ENCODE measurements around the gene CFAP210. TPM values are rescaled to one million over a fixed set of nuclear protein-coding genes. Genes with fewer than 3 reads are reported as not detected.

CFAP210 gene, protein sequence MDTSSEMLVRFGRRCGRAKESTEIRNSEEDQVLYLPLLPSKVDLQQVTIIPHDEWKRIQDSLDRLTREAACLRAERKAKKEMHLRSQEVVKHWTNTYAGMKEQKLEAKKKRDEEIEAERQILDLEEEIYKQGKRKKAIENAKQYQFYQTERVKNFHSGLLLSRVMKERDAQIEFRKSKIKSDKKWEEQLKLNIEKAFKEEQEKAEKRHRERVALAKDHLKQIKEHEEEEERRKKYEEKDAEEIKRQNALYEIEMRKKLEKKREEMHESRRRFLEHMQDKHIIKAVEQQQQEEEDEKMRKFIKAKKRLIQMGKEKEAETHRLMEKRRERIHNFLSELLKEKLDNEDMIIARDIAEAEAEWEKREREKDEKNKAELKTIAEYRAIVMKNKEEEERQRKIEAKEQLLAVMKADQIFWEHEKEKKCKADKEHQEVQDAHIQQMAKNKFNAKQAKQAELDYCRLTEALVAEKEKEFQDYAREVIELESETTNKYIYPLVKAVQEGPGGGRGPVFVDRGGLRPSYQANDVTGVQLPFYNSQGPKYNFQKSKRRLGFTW
- total RNA-seq, result 0.40 TPM

GRCh38 chr2:169694113-169694893 lies at the start of gene CFAP210, which contains the start of gene PHOSPHO2:
Gene CFAP210 (minus strand): TSS chr2:169694405. CDS start chr2:169694327, 78 bp downstream.
Gene PHOSPHO2 (plus strand): TSS chr2:169694469. CDS start chr2:169700972, 6,503 bp downstream.
- intact Hi-C loops (cut with DNase I), result no loop called here
- ATAC-seq (peak; percentile 99), DNase-seq (ENCODE audit: low spot score) (peak; percentile 100)

- DNase-seq (ENCODE audit: low spot score), result no peak
- ATAC-seq, result no peak
- intact Hi-C loops (cut with DNase I), result no loop called here
Observed at GRCh38 chr2:169743549-169743948, 49.3 kb upstream of the CFAP210 start.

- intact Hi-C loops (cut with DNase I), result no loop called here
- ATAC-seq, result no peak
Observed at GRCh38 chr2:169739351-169739750, 45.1 kb upstream of the CFAP210 start.

GRCh38 chr2:169738566-169739229 lies 44.5 kb upstream of the CFAP210 start:
- ATAC-seq, result no peak
- intact Hi-C loops (cut with DNase I), result no loop called here
- DNase-seq (ENCODE audit: low spot score), result no peak

More at GRCh38 chr2:169739351-169739750, 45.1 kb upstream of the CFAP210 start:
- DNase-seq (ENCODE audit: low spot score), result no peak

DNA sequence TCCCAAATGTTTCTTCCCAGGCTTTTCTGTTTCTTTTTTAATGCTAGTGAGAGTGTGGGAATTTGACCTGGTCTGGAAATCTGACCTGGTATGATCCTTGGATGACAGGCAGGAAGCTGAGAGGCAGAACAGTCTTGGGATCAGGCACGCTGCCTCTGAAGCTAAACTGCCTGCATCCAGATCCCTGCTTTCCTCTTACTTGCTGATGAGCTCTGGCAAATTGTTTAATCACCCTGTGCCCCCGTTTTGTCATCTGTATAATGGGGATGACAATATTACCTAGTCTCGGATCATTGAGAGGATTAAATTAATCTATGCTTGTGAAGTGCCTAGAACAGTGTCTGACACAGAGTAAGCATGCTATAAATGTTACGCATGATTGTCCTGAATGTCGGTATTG lies 42.7 kb upstream of the CFAP210 start:
- intact Hi-C loops (cut with DNase I), result no loop called here
- DNase-seq (ENCODE audit: low spot score) (no peak), ATAC-seq (no peak)

- intact Hi-C loops (cut with DNase I), result no loop called here
- DNase-seq (ENCODE audit: low spot score) (no peak), ATAC-seq (no peak)
Observed at GRCh38 chr2:169735623-169736022, 41.4 kb upstream of the CFAP210 start.

GRCh38 chr2:169734169-169734847 lies 40.1 kb upstream of the CFAP210 start:
- peak; percentile 17 for ATAC-seq
- intact Hi-C loops (cut with DNase I), result no loop called here
- no peak for DNase-seq (ENCODE audit: low spot score)

- intact Hi-C loops (cut with DNase I), result no loop called here
Observed at GRCh38 chr2:169732583-169733358, 38.6 kb upstream of the CFAP210 start.

GRCh38 chr2:169732075-169732474 lies 37.9 kb upstream of the CFAP210 start:
- no peak for DNase-seq (ENCODE audit: low spot score)
- intact Hi-C loops (cut with DNase I), result no loop called here
- no peak for ATAC-seq

More at GRCh38 chr2:169732583-169733358, 38.6 kb upstream of the CFAP210 start:
- ATAC-seq (peak; percentile 22), DNase-seq (ENCODE audit: low spot score) (no peak)

DNA sequence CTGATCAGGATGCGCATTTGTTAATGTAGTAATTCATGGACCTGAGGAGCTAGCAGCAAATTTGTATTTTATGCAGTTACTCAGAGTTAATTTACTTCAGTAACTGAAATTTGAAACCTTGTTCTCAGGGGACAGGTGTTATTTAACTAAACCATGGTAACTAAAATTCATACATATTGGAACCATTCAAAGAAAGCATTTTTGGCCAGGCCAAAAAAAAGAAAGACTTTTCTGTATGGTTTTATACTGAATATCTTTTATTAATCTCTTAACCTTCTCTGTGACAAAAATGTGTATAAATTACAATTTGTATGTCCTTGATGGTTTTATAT lies 35.0 kb upstream of the CFAP210 start:
- intact Hi-C loops (cut with DNase I), result no loop called here
- DNase-seq (ENCODE audit: low spot score) (no peak), ATAC-seq (no peak)

- no peak for ATAC-seq
- no peak for DNase-seq (ENCODE audit: low spot score)
- intact Hi-C loops (cut with DNase I), result no loop called here
Observed at GRCh38 chr2:169727065-169727464, 32.9 kb upstream of the CFAP210 start.

GRCh38 chr2:169721016-169721415 lies 26.8 kb upstream of the CFAP210 start:
- intact Hi-C loops (cut with DNase I), result no loop called here
- no peak for DNase-seq (ENCODE audit: low spot score)
- ATAC-seq, result no peak

GRCh38 chr2:169718930-169719504 lies 24.8 kb upstream of the CFAP210 start:
- no peak for ATAC-seq
- intact Hi-C loops (cut with DNase I), result no loop called here

GRCh38 chr2:169717691-169718063 lies 23.5 kb upstream of the CFAP210 start:
- ATAC-seq (no peak), DNase-seq (ENCODE audit: low spot score) (no peak)
- intact Hi-C loops (cut with DNase I), result no loop called here

More at GRCh38 chr2:169718930-169719504, 24.8 kb upstream of the CFAP210 start:
- no peak for DNase-seq (ENCODE audit: low spot score)

GRCh38 chr2:169716938-169717690 lies 22.9 kb upstream of the CFAP210 start:
- DNase-seq (ENCODE audit: low spot score) (no peak), ATAC-seq (no peak)

GRCh38 chr2:169716238-169716886 lies 22.2 kb upstream of the CFAP210 start:
- peak; percentile 73 for ATAC-seq
- intact Hi-C loops (cut with DNase I), result no loop called here
- no peak for DNase-seq (ENCODE audit: low spot score)

More at GRCh38 chr2:169716938-169717690, 22.9 kb upstream of the CFAP210 start:
- intact Hi-C loops (cut with DNase I), result no loop called here

All from sciatic nerve (tissue), 2 donors.